ENCODE results near the gene CTBP1.

Gene CTBP1

GRCh38 chr4:1279253-1279652 lies 30.3 kb upstream of the CTBP1 start:
- DNase-seq = no peak

- DNase-seq = no peak
Measured at GRCh38 chr4:1277667-1278665, 29.0 kb upstream of the CTBP1 start.

GRCh38 chr4:1276984-1277383 lies 28.1 kb upstream of the CTBP1 start:
- no peak for DNase-seq

- no peak for DNase-seq
Measured at GRCh38 chr4:1274871-1275270, 25.9 kb upstream of the CTBP1 start.

- DNase-seq = no peak
Measured at GRCh38 chr4:1271686-1272085, 22.8 kb upstream of the CTBP1 start.

- DNase-seq = no peak
Measured at GRCh38 chr4:1269209-1269608, 20.3 kb upstream of the CTBP1 start.

- DNase-seq = no peak
Measured at GRCh38 chr4:1266881-1267763, 18.2 kb upstream of the CTBP1 start.

- DNase-seq = no peak
Measured at GRCh38 chr4:1265351-1265750, 16.4 kb upstream of the CTBP1 start.

GRCh38 chr4:1264942-1265341 lies 16.0 kb upstream of the CTBP1 start:
- no peak for DNase-seq

GRCh38 chr4:1261107-1261928 lies 12.4 kb upstream of the CTBP1 start:
- no peak for DNase-seq

- DNase-seq = no peak
Measured at GRCh38 chr4:1260418-1261106, 11.6 kb upstream of the CTBP1 start.

GRCh38 chr4:1259966-1260365 lies 11.0 kb upstream of the CTBP1 start:
- DNase-seq = no peak

GRCh38 chr4:1258457-1258856 lies 9.5 kb upstream of the CTBP1 start:
- no peak for DNase-seq

- no peak for DNase-seq
Measured at GRCh38 chr4:1255699-1256098, 6.8 kb upstream of the CTBP1 start.

- DNase-seq = no peak
Measured at GRCh38 chr4:1255151-1255550, 6.2 kb upstream of the CTBP1 start.

GRCh38 chr4:1253831-1254230 lies 4.9 kb upstream of the CTBP1 start:
- DNase-seq = no peak

GRCh38 chr4:1252928-1253492 lies 4.1 kb upstream of the CTBP1 start:
- no peak for DNase-seq

- no peak for DNase-seq
Measured at GRCh38 chr4:1251773-1252066, 2.8 kb upstream of the CTBP1 start.

- DNase-seq = no peak
Measured at GRCh38 chr4:1250921-1251772, 2.2 kb upstream of the CTBP1 start.

- no peak for DNase-seq
Measured at GRCh38 chr4:1250527-1250812, 1.5 kb upstream of the CTBP1 start.
